Esophagus squamous epithelium (tissue), 5 donors: ENCODE data around the gene BARX1. TPM values are rescaled to one million over a fixed set of nuclear protein-coding genes. Genes with fewer than 3 reads are reported as not detected.

ENCODE experiments used
- DNase-seq: peaks from one replicate; lab custom pipeline; 2025; lab: John Stamatoyannopoulos, UW
- H3K27ac ChIP-seq, 4 donors: fragments of 200-600 bp; sonication (generic); one replicate each; pipeline ENCODE4 v1.5.1; 2016 to 2019; ENCODE audit warnings: mild to moderate bottlenecking in 1 of 4
- H3K27me3 ChIP-seq, 4 donors: fragments of 200-600 bp; sonication (generic); 1 replicate in 3 of 4; 2 replicates in 1 of 4; pipeline versions ENCODE4 v1.5.1 to v1.6.0; 2017 to 2021; ENCODE audit warnings: antibody characterized with exemption in 1 of 4
- H3K36me3 ChIP-seq, 3 donors: fragments of 200-600 bp; sonication (generic); one replicate each; pipeline ENCODE4 v1.5.1; 2016 to 2019
- H3K4me1 ChIP-seq, 3 donors: fragments of 200-600 bp; sonication (generic); one replicate each; pipeline ENCODE4 v1.5.1; 2017 to 2019
- H3K4me3 ChIP-seq, 4 donors: fragments of 200-600 bp; sonication (generic); 1 replicate in 3 of 4; 2 replicates in 1 of 4; pipeline ENCODE4 v1.5.1; 2016 to 2019; ENCODE audit warnings: mild to moderate bottlenecking in 2 of 4, moderate library complexity in 1 of 4
- H3K9me3 ChIP-seq, 3 donors: fragments of 200-600 bp; sonication (generic); one replicate each; pipeline ENCODE4 v1.5.1; 2016 to 2019
- CTCF ChIP-seq, 6 experiments: fragments of 450-650 bp in 4 of 6; fragments of 200-600 bp in 2 of 6; sonication (generic) in 2 of 6; IDR thresholded peaks; one replicate each; pipeline ENCODE4 v1.5.1; 2016 to 2019; ENCODE audit warnings: antibody characterized with exemption in 6 of 6, mild to moderate bottlenecking in 4 of 6, moderate library complexity in 4 of 6
- POLR2A ChIP-seq, 4 donors: fragments of 450-650 bp; IDR thresholded peaks; one replicate each; pipeline ENCODE4 v1.6.1; 2017; ENCODE audit warnings: antibody characterized with exemption in 4 of 4, mild to moderate bottlenecking in 4 of 4, moderate library complexity in 3 of 4
- WGBS, 2 donors: methylation state at CpG; one replicate each; pipeline ENCODE4 v1.1.5; 2018; 5-methylcytosine and 5-hydroxymethylcytosine counted together
- intact Hi-C: fragments of 100-400 bp; cut with DNase I; formaldehyde crosslinking; loops from one replicate; pipeline ENCODE4 v1.15.0; 2022
- total RNA-seq, 4 donors: library from RNA; depleted of rRNA; stranded (reverse); fragments of >200 nt; gene quantifications; one replicate each; pipeline ENCODE4 v1.1.0, GENCODE V29; 2016
- donor health status: DM: yes; HTN: yes; CAD: no.

The BARX1 gene
- total RNA-seq, 4 donors from 2014 or later = not detected

- H3K27me3 ChIP-seq = peaks cover 0 to 27% (median 0%) of the 10 kb centered on the region in 4 donors
Measured at GRCh38 chr9:93920131-93920800, 34.9 kb downstream of the BARX1 start.

GRCh38 chr9:93918061-93918460 lies 37.1 kb downstream of the BARX1 start:
- H3K27me3 ChIP-seq = peaks cover 0 to 27% (median 0%) of the 10 kb centered on the region in 4 donors
- no peak for DNase-seq
- 50 to 78% methylated on average over 2 to 5 of the region's 8 CpGs for WGBS, 2 donors
- no peak overlapping the region for H3K4me3 ChIP-seq
- no peaks in the 10 kb centered on the region for H3K9me3 ChIP-seq
- no peaks in the 10 kb centered on the region for H3K36me3 ChIP-seq
- no peaks in the 10 kb centered on the region for H3K4me1 ChIP-seq
- H3K27ac ChIP-seq = no peak overlapping the region
- intact Hi-C loops = no loop called here
- TF ChIP-seq CTCF (IDR thresholded peaks at IDR 0.05) = no peak
- no peak for TF ChIP-seq POLR2A (IDR thresholded peaks at IDR 0.05)

More at GRCh38 chr9:93920131-93920800, 34.9 kb downstream of the BARX1 start:
- intact Hi-C loops = no loop called here
- no peaks in the 10 kb centered on the region for H3K9me3 ChIP-seq
- no peak overlapping the region for H3K27ac ChIP-seq
- no peak for DNase-seq
- TF ChIP-seq POLR2A (IDR thresholded peaks at IDR 0.05) = no peak
- no peak for TF ChIP-seq CTCF (IDR thresholded peaks at IDR 0.05)
- WGBS, 2 donors = 72 to 76% methylated on average over 13 to 15 of the region's 21 CpGs
- no peaks in the 10 kb centered on the region for H3K36me3 ChIP-seq
- H3K4me1 ChIP-seq = no peaks in the 10 kb centered on the region
- no peak overlapping the region for H3K4me3 ChIP-seq

DNA sequence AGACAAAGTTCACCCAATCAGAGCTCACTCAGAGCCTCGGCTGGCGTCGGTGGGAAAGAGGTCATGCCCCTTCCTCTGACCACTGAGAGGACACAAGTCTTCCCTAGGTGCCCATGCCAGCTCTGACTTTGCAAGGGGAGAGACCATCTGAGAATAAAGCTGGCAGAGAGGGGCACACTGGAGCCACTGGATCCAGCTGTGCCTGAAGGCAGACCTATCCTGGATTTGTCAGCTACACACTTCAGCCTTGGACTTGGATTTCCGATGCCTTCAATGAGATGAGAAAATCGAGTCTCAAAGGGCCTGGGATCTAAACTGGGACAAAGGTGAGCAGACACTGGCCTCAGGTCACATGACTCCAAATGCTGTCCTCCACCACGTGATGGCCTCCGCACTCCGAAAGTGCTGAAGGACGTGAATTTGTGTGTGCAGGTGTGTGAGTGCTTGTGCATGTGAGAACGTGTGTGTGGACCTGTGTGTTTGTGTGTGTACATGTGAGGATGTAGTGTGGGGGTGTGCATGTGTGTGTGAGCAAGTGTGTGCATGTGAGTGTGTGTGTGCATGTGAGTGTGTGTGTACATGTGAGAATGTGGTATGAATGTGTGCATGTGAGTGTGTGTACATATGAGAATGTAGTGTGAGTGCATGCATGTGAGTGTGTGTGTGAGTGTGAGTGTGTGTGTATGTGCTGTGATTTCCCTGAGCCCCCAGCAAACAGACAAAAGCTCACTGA lies 37.9 kb downstream of the BARX1 start:
- Histone ChIP-seq H3K9me3 (no peaks in the 10 kb centered on the region), H3K4me1 (peaks cover under 1 to 7% (median 4%) of the 10 kb centered on the region in 3 donors), H3K27ac (no peak overlapping the region), H3K4me3 (no peak overlapping the region), H3K36me3 (no peaks in the 10 kb centered on the region), H3K27me3 (peaks cover 0 to 27% (median 0%) of the 10 kb centered on the region in 4 donors)
- intact Hi-C loops = no loop called here
- DNase-seq = no peak
- 62 to 71% methylated on average over 6 of the region's 10 CpGs for WGBS, 2 donors
- TF ChIP-seq CTCF (IDR thresholded peaks at IDR 0.05) (no peak), POLR2A (IDR thresholded peaks at IDR 0.05) (no peak)

DNA sequence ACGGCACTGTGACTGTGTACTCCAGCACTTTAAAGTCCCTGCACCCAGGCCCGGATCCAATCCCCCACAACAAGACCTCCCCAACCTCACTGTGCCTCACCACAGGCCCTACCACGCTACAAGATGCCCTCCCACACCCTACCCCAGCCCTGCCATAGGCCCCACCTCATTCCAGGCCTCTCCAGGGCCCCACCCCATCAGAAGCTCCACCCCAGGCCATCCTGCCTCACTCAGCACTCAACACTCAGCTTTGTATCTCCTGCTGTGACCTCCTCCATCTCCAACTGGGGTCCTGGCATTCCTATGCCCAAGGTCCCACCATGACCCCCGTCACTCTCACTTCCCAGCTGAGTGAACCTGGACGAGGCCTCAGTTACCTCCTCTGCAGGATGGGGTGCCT lies 38.8 kb downstream of the BARX1 start:
- Histone ChIP-seq H3K36me3 (no peaks in the 10 kb centered on the region), H3K27me3 (peaks cover 0 to 29% (median 0%) of the 10 kb centered on the region in 4 donors), H3K4me1 (peaks cover 6 to 17% (median 13%) of the 10 kb centered on the region in 3 donors), H3K4me3 (no peak overlapping the region), H3K9me3 (no peaks in the 10 kb centered on the region), H3K27ac (no peak overlapping the region)
- DNase-seq = no peak
- intact Hi-C loops = no loop called here
- 55 to 70% methylated on average over 3 to 4 of the region's 5 CpGs for WGBS, 2 donors
- TF ChIP-seq CTCF (IDR thresholded peaks at IDR 0.05) = no peak
- TF ChIP-seq POLR2A (IDR thresholded peaks at IDR 0.05) = no peak
